Measurements from ENCODE around the gene LDLRAD4.

The LDLRAD4 gene

DNA sequence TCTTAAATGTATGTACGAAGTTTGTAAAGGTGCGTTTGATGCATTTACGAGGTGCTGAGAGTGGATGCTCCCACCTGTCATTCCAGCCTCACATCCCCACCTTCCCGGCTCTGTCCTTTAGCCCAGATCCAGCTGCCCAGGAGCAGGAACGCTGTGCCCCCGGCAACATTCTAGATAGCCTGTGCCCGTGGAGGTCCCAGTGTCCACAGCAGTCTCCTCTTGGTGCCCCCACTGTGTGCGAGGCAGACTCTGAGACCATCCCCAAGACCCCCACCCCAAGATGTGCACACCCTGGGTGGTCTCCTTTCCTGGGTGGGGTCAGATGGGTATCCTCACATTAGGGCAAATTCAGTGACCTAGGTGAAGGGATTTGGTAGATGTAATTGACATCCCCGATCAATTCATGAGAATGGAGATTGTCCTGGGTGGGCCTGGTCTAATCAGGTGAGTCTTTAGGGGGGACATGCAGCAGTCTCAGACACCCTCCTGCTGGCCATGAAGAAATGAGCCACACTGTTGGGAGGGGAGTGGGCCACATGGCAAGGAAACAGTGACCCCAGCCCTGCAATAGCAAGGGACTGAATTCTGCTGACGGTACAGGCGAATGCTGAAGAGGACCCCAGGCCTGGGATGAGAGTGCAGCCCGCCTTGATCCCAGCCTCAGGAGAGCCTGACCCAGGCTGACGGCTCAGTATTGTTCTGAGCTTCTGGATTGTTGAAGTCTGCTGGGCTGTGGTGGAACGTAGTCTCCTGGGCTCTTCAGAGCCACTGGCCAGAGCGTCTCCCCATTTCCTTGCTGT lies 304.5 kb downstream of the LDLRAD4 start:
- TF ChIP-seq ESRRG (CRISPR knock-in tag; IDR thresholded peaks at IDR 0.05) (no peak), ZNF565 (CRISPR knock-in tag; conservative IDR thresholded peaks at IDR 0.05; ENCODE audit: low read depth) (no peak), TOX (CRISPR knock-in tag; IDR thresholded peaks at IDR 0.05; ENCODE audit: borderline replicate concordance) (no peak), ISL1 (CRISPR knock-in tag; IDR thresholded peaks at IDR 0.05) (no peak)

DNA sequence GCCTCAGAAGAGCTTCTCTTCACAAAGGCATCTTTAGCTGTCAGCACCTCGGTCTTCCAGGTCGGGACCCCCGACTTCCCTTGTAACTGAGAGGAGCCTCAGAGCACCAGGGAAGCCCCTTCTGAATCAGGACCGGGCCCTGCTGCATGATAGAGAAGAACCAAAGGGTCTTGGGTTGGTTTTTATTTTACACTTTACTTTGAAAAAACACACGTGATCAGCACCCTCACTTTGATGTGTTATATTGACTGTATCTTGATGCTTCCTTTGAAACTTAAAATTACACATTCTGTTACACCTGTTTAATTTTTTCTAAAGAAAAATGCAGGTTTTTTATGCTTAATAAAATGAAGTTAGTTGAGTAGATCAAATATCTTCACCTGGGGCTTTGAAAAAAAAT lies 305.5 kb downstream of the LDLRAD4 start:
- TF ChIP-seq, protein P1, sequence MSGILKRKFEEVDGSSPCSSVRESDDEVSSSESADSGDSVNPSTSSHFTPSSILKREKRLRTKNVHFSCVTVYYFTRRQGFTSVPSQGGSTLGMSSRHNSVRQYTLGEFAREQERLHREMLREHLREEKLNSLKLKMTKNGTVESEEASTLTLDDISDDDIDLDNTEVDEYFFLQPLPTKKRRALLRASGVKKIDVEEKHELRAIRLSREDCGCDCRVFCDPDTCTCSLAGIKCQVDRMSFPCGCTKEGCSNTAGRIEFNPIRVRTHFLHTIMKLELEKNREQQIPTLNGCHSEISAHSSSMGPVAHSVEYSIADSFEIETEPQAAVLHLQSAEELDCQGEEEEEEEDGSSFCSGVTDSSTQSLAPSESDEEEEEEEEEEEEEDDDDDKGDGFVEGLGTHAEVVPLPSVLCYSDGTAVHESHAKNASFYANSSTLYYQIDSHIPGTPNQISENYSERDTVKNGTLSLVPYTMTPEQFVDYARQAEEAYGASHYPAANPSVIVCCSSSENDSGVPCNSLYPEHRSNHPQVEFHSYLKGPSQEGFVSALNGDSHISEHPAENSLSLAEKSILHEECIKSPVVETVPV (CRISPR knock-in tag; IDR thresholded peaks at IDR 0.05), result no peak
- no peak for TF ChIP-seq TOX (CRISPR knock-in tag; IDR thresholded peaks at IDR 0.05; ENCODE audit: borderline replicate concordance)
- TF ChIP-seq ARNTL (CRISPR knock-in tag; IDR thresholded peaks at IDR 0.05; ENCODE audit: borderline replicate concordance, low read depth), result no peak
- TF ChIP-seq, protein P2, sequence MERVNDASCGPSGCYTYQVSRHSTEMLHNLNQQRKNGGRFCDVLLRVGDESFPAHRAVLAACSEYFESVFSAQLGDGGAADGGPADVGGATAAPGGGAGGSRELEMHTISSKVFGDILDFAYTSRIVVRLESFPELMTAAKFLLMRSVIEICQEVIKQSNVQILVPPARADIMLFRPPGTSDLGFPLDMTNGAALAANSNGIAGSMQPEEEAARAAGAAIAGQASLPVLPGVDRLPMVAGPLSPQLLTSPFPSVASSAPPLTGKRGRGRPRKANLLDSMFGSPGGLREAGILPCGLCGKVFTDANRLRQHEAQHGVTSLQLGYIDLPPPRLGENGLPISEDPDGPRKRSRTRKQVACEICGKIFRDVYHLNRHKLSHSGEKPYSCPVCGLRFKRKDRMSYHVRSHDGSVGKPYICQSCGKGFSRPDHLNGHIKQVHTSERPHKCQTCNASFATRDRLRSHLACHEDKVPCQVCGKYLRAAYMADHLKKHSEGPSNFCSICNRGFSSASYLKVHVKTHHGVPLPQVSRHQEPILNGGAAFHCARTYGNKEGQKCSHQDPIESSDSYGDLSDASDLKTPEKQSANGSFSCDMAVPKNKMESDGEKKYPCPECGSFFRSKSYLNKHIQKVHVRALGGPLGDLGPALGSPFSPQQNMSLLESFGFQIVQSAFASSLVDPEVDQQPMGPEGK (CRISPR knock-in tag; IDR thresholded peaks at IDR 0.05; ENCODE audit: borderline replicate concordance), result no peak
- TF ChIP-seq ZC3H10 (CRISPR knock-in tag; IDR thresholded peaks at IDR 0.05), result no peak
- TF ChIP-seq OSR1 (CRISPR knock-in tag; IDR thresholded peaks at IDR 0.05), result no peak
- TF ChIP-seq ZNF8 (CRISPR knock-in tag; IDR thresholded peaks at IDR 0.05), result no peak
- no peak for TF ChIP-seq TCF4 (CRISPR knock-in tag; IDR thresholded peaks at IDR 0.05; ENCODE audit: borderline replicate concordance)
- no peak for TF ChIP-seq SNAI2 (CRISPR knock-in tag; IDR thresholded peaks at IDR 0.05)
- TF ChIP-seq ZNF565 (CRISPR knock-in tag; conservative IDR thresholded peaks at IDR 0.05; ENCODE audit: low read depth), result no peak
- no peak for TF ChIP-seq ZFP3 (CRISPR knock-in tag; IDR thresholded peaks at IDR 0.05)
- no peak for TF ChIP-seq ESRRG (CRISPR knock-in tag; IDR thresholded peaks at IDR 0.05)
- no peak for TF ChIP-seq GLIS3 (CRISPR knock-in tag; IDR thresholded peaks at IDR 0.05)
- TF ChIP-seq, protein P3, sequence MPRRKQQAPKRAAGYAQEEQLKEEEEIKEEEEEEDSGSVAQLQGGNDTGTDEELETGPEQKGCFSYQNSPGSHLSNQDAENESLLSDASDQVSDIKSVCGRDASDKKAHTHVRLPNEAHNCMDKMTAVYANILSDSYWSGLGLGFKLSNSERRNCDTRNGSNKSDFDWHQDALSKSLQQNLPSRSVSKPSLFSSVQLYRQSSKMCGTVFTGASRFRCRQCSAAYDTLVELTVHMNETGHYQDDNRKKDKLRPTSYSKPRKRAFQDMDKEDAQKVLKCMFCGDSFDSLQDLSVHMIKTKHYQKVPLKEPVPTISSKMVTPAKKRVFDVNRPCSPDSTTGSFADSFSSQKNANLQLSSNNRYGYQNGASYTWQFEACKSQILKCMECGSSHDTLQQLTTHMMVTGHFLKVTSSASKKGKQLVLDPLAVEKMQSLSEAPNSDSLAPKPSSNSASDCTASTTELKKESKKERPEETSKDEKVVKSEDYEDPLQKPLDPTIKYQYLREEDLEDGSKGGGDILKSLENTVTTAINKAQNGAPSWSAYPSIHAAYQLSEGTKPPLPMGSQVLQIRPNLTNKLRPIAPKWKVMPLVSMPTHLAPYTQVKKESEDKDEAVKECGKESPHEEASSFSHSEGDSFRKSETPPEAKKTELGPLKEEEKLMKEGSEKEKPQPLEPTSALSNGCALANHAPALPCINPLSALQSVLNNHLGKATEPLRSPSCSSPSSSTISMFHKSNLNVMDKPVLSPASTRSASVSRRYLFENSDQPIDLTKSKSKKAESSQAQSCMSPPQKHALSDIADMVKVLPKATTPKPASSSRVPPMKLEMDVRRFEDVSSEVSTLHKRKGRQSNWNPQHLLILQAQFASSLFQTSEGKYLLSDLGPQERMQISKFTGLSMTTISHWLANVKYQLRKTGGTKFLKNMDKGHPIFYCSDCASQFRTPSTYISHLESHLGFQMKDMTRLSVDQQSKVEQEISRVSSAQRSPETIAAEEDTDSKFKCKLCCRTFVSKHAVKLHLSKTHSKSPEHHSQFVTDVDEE (CRISPR knock-in tag; IDR thresholded peaks at IDR 0.05), result no peak
- ATAC-seq, result no peak

More for the DNA sequence above, 304.5 kb downstream of the LDLRAD4 start:
- no peak for ATAC-seq

DNA sequence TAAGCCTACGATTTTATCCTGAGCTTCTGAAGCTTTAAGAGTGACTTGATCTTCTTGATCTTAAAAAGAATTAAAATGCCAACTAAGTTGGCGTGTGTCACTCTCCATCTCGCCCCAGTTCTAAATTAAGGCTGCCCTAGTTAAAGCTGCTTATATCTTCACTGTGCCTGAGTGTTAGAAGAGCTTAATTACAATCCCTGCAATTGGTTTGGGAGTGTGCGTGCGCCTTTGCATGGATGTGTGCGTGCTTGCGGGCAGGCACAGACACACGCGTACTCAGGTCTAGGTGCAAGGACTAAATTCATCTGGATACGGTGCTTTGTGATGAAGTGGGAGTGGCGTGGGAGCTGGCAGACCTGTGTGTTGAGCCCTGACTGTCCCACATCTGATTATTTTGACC lies 306.3 kb downstream of the LDLRAD4 start:
- no peak for TF ChIP-seq OSR1 (CRISPR knock-in tag; IDR thresholded peaks at IDR 0.05)
- no peak for TF ChIP-seq ZNF70 (CRISPR knock-in tag; IDR thresholded peaks at IDR 0.05)
- no peak for TF ChIP-seq ZFP30 (CRISPR knock-in tag; IDR thresholded peaks at IDR 0.05)
- no peak for TF ChIP-seq ZFP3 (CRISPR knock-in tag; IDR thresholded peaks at IDR 0.05)
- TF ChIP-seq BACH2 (CRISPR knock-in tag; IDR thresholded peaks at IDR 0.05; ENCODE audit: borderline replicate concordance), result no peak
- TF ChIP-seq, protein P2 (CRISPR knock-in tag; IDR thresholded peaks at IDR 0.05; ENCODE audit: borderline replicate concordance), result no peak
- TF ChIP-seq, protein P3 (CRISPR knock-in tag; IDR thresholded peaks at IDR 0.05), result no peak
- TF ChIP-seq TCF4 (CRISPR knock-in tag; IDR thresholded peaks at IDR 0.05; ENCODE audit: borderline replicate concordance), result no peak
- no peak for TF ChIP-seq CSDC2 (CRISPR knock-in tag; IDR thresholded peaks at IDR 0.05)
- TF ChIP-seq TOX (CRISPR knock-in tag; IDR thresholded peaks at IDR 0.05; ENCODE audit: borderline replicate concordance), result no peak
- TF ChIP-seq ZC3H10 (CRISPR knock-in tag; IDR thresholded peaks at IDR 0.05), result no peak
- TF ChIP-seq PPARA (CRISPR knock-in tag; IDR thresholded peaks at IDR 0.05; ENCODE audit: borderline replicate concordance), result no peak
- no peak for ATAC-seq

Data from SK-N-SH treated with all-trans-retinoic acid at 6 μM for 48 hours (cell line).